ENCODE results near the gene RNASE11.

DNA sequence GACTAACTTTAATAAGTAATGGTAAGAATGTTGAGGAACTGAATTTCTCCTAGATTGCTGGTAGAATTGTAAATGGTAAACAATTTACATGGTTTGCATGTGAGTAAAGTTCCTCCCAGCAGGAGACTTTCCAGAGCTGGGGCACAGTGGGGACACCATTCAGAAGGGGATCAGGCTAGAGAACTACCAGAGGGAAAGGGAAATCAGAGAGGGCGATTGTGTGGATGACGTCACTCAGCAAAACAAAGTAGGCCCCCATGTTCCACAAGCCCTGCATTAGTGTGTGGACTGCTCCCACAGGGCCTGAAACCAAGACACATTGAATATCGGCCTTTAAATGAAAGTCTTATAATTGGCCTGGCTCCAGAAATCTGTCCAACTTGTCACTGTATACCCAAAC, 9.5 kb downstream of the RNASE11 start:
- TF ChIP-seq, protein P1, sequence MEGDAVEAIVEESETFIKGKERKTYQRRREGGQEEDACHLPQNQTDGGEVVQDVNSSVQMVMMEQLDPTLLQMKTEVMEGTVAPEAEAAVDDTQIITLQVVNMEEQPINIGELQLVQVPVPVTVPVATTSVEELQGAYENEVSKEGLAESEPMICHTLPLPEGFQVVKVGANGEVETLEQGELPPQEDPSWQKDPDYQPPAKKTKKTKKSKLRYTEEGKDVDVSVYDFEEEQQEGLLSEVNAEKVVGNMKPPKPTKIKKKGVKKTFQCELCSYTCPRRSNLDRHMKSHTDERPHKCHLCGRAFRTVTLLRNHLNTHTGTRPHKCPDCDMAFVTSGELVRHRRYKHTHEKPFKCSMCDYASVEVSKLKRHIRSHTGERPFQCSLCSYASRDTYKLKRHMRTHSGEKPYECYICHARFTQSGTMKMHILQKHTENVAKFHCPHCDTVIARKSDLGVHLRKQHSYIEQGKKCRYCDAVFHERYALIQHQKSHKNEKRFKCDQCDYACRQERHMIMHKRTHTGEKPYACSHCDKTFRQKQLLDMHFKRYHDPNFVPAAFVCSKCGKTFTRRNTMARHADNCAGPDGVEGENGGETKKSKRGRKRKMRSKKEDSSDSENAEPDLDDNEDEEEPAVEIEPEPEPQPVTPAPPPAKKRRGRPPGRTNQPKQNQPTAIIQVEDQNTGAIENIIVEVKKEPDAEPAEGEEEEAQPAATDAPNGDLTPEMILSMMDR (IDR thresholded peaks at IDR 0.05) = no peak
- TF ChIP-seq EZH2 (IDR thresholded peaks at IDR 0.05; ENCODE audit: borderline replicate concordance, insufficient read depth, low read depth, low read length, poor library complexity, severe bottlenecking) = no peak
